Pancreas (tissue), 10 donors: Measurements from ENCODE around the gene FOS. TPM values are rescaled to one million over a fixed set of nuclear protein-coding genes. Genes with fewer than 3 reads are reported as not detected.

Experiments
- ATAC-seq, 4 donors: fragments of 200-7000 bp; cut with Tn5 transposase; one replicate each; pipeline versions ENCODE4 v1.8.0 to v1.9.1; 2020; ENCODE audit warnings: mild to moderate bottlenecking in 4 of 4, moderate library complexity in 4 of 4
- DNase-seq, 6 donors: peaks; one replicate each; pipeline ENCODE4 v3.0.0-alpha.2; 2020
- FAIRE-seq: peaks from 2 replicates; lab custom pipeline; 2012; peaks lifted over from hg19 to GRCh38; lab: Jason Lieb, UNC
- H3K27ac ChIP-seq, 4 donors: fragments of 200-600 bp; sonication (generic); 1 replicate in 3 of 4; 2 replicates in 1 of 4; pipeline versions ENCODE4 v1.5.0 to v1.8.0; 2020
- H3K27me3 ChIP-seq, 4 donors: fragments of 200-600 bp; one replicate each; pipeline ENCODE4 v1.8.0; 2021
- H3K36me3 ChIP-seq, 3 donors: fragments of 200-600 bp; sonication (generic) in 1 of 3; one replicate each; pipeline versions ENCODE4 v1.5.0 to v1.8.0; 2020 to 2021
- H3K4me1 ChIP-seq, 3 donors: fragments of 200-600 bp; one replicate each; pipeline ENCODE4 v1.8.0; 2021
- H3K4me3 ChIP-seq, 4 donors: fragments of 200-600 bp; sonication (generic) in 2 of 4; one replicate each; pipeline versions ENCODE4 v1.5.0 to v1.8.0; 2020 to 2021
- H3K9me3 ChIP-seq, 4 donors: fragments of 200-600 bp; one replicate each; pipeline ENCODE4 v1.8.0; 2021
- CTCF ChIP-seq, 4 donors: fragments of 200-600 bp; sonication (generic) in 3 of 4; IDR thresholded peaks; one replicate each; pipeline versions ENCODE4 v1.5.0 to v1.8.0; 2021; ENCODE audit warnings: antibody characterized with exemption in 4 of 4
- WGBS, 2 donors: extraction: QIAGEN DNeasy Blood & Tissue Kit; methylation state at CpG; one replicate each; pipeline ENCODE4 v1.1.7; 2013; 5-methylcytosine and 5-hydroxymethylcytosine counted together
- intact Hi-C, 3 donors: fragments of 100-400 bp; cut with DNase I; formaldehyde crosslinking; loops; one replicate each; pipeline versions ENCODE4 v1.11.1 to v1.14.2; 2022
- polyA plus RNA-seq, 2 donors: library from polyadenylated mRNA; stranded (reverse); fragments of 200-250 nt; gene quantifications; one replicate each; pipeline ENCODE4 v1.2.3, GENCODE V29; 2013
- total RNA-seq, 6 donors: library from RNA; stranded (reverse); fragmentation: NEBNext Ultra II Directional in 4 of 6; extraction: Animal tissue kit (Norgen Biotek cat#: 25700) in 4 of 6; gene quantifications; one replicate each; pipeline versions ENCODE4 v1.2.1 to v1.2.4, GENCODE V29; 2021 to 2023
- donor health status: healthy with polysubstance abuse.
- donor health status: DM: no; HTN: no; CAD: no; lungs with moderate emphysema.
- donor health status: DM: no; HTN: no; CAD: no.
- donor health status: control.
- donor health status: control.
- donor health status: Bipolar disorder and iron deficiency.
- donor health status: DM: yes; HTN: yes; CAD: no.
- donor health status: DM: no; HTN: no; CAD: no.
- donor health status: DM: no; HTN: no; CAD: no.
- donor health status: DM: yes; HTN: yes; CAD: no.

The FOS gene
- total and polyA plus RNA-seq, 8 donors, result 56.4 to 303 (median 98.2) TPM

GRCh38 chr14:75249251-75249957 lies 29.2 kb upstream of the FOS start:
- no peak for TF ChIP-seq CTCF (IDR thresholded peaks at IDR 0.05)
- Histone ChIP-seq H3K9me3 (no peaks in the 10 kb centered on the region), H3K27me3 (no peaks in the 10 kb centered on the region), H3K27ac (no peak overlapping the region), H3K4me1 (peaks cover 13 to 21% (median 15%) of the 10 kb centered on the region in 3 donors), H3K36me3 (no peaks in the 10 kb centered on the region), H3K4me3 (no peak overlapping the region)
- 44 to 45% methylated on average over 10 of the region's 10 CpGs for WGBS, 2 donors
- DNase-seq (peak in 4 of 6 donors; percentile 38 to 69 (median 48)), FAIRE-seq (no peak), ATAC-seq (peak in 3 of 4 donors; percentile 30 to 48 (median 33))
- intact Hi-C loops, result no loop called here

- no peak overlapping the region for H3K27ac ChIP-seq
- no peak for TF ChIP-seq CTCF (IDR thresholded peaks at IDR 0.05)
- H3K4me1 ChIP-seq, result peaks cover 15 to 25% (median 20%) of the 10 kb centered on the region in 3 donors
- DNase-seq, result no peak
- 53 to 62% methylated on average over 2 of the region's 2 CpGs for WGBS, 2 donors
- H3K9me3 ChIP-seq, result no peaks in the 10 kb centered on the region
- H3K4me3 ChIP-seq, result no peak overlapping the region
- ATAC-seq, result no peak
- no peaks in the 10 kb centered on the region for H3K36me3 ChIP-seq
- H3K27me3 ChIP-seq, result no peaks in the 10 kb centered on the region
- FAIRE-seq, result no peak
- intact Hi-C loops, result loop anchor here in 1 of 3 donors (10.0 kb wide), 1 partner anchor 95 kb away; no protein-coding TSS in a partner anchor
Measured at GRCh38 chr14:75249958-75250336, 28.7 kb upstream of the FOS start.

GRCh38 chr14:75250800-75251199 lies 27.8 kb upstream of the FOS start:
- Histone ChIP-seq H3K27ac (no peak overlapping the region), H3K27me3 (no peaks in the 10 kb centered on the region), H3K36me3 (no peaks in the 10 kb centered on the region), H3K4me3 (no peak overlapping the region), H3K9me3 (no peaks in the 10 kb centered on the region), H3K4me1 (peaks cover 19 to 32% (median 23%) of the 10 kb centered on the region in 3 donors)
- DNase-seq (no peak), FAIRE-seq (no peak), ATAC-seq (no peak)
- no peak for TF ChIP-seq CTCF (IDR thresholded peaks at IDR 0.05)
- intact Hi-C loops, result loop anchor here in 1 of 3 donors (10.0 kb wide), 1 partner anchor 96 kb away; no protein-coding TSS in a partner anchor
- WGBS, 2 donors, result 79 to 85% methylated on average over 4 of the region's 4 CpGs

- intact Hi-C loops, result loop anchor here in 1 of 3 donors (10.0 kb wide), 1 partner anchor 98 kb away; no protein-coding TSS in a partner anchor
- H3K27me3 ChIP-seq, result no peaks in the 10 kb centered on the region
- no peaks in the 10 kb centered on the region for H3K9me3 ChIP-seq
- DNase-seq (peak; percentile 63 to 87 (median 81)), FAIRE-seq (no peak), ATAC-seq (peak; percentile 69 to 78 (median 70))
- no peaks in the 10 kb centered on the region for H3K36me3 ChIP-seq
- H3K4me1 ChIP-seq, result peaks cover 19 to 32% (median 23%) of the 10 kb centered on the region in 3 donors
- 21 to 35% methylated on average over 10 of the region's 10 CpGs for WGBS, 2 donors
- no peak for TF ChIP-seq CTCF (IDR thresholded peaks at IDR 0.05)
- H3K4me3 ChIP-seq, result no peak overlapping the region
- H3K27ac ChIP-seq, result peak overlapping the region; percentile 75 to 78 (median 76)
Measured at GRCh38 chr14:75252254-75252837, 26.3 kb upstream of the FOS start.
